ENCODE measurements around the gene RNF157.
"Not testable (repeated sequence)": the region's sequence is repeated elsewhere in the genome, so short reads cannot be mapped to it uniquely, and the experiment has no call there.

RNF157 gene

DNA sequence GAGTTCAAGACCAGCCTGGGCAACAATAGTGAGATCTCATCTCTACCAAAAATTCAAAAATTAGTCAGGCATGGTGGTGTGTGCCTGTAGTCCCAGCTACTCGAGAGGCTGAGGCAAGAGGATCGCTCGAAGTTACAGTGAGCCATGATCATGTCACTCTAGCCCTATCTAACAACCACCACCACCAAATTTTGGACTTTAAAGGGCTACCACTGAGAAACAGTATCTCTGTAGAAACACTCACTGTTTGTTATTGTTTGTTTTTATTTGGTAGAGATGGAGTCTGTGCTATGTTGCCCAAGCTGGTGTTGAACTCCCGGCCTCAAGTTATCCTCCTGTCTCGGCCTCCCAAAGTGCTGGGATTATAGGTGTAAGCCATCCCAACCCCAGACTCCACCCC is 23.6 kb upstream of the RNF157 start:
- no peak overlapping the region for H3K27ac ChIP-seq

DNA sequence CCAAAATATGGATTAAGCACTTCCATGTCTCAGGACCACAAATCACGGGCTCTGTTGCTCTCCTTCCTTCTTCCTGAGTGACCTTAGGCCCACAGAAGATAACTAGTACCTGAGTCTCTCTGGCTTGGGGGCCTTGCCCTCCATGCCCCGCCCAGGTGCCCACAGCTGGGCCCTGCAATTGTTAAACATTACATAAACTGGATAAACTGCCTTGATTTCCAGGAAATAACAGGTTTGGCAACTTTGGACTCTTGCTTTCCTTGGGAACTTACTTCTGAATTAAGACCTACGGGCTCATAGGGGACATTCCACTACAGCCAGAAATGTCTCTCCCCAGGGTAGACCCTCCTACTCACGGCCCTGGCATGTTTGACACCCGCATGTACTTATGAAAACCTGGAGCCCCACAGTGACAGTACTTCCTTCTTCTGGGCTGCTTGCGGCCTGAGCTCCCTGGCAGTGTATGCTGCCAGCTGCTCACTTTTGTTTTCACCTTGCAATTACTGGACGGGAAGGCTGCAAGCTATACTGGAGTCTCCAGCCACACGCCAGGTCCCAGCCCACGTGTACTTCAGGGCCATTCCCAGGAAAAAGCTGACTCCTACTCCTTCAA is 22.5 kb upstream of the RNF157 start:
- no peak overlapping the region for H3K4me3 ChIP-seq (ENCODE audit: low read depth, low read length)
- no peak overlapping the region for H3K27ac ChIP-seq

More for the DNA sequence above, 23.6 kb upstream of the RNF157 start:
- no peaks in the 10 kb centered on the region for H3K27me3 ChIP-seq (ENCODE audit: insufficient read depth, low read depth, severe bottlenecking)
- H3K36me3 ChIP-seq, result peaks cover 26% of the 10 kb centered on the region
- H3K9me3 ChIP-seq (ENCODE audit: severe bottlenecking), result no peaks in the 10 kb centered on the region
- TF ChIP-seq, protein P1, sequence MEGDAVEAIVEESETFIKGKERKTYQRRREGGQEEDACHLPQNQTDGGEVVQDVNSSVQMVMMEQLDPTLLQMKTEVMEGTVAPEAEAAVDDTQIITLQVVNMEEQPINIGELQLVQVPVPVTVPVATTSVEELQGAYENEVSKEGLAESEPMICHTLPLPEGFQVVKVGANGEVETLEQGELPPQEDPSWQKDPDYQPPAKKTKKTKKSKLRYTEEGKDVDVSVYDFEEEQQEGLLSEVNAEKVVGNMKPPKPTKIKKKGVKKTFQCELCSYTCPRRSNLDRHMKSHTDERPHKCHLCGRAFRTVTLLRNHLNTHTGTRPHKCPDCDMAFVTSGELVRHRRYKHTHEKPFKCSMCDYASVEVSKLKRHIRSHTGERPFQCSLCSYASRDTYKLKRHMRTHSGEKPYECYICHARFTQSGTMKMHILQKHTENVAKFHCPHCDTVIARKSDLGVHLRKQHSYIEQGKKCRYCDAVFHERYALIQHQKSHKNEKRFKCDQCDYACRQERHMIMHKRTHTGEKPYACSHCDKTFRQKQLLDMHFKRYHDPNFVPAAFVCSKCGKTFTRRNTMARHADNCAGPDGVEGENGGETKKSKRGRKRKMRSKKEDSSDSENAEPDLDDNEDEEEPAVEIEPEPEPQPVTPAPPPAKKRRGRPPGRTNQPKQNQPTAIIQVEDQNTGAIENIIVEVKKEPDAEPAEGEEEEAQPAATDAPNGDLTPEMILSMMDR (IDR thresholded peaks at IDR 0.05; ENCODE audit: low read depth, low read length), result no peak
- H3K4me3 ChIP-seq (ENCODE audit: low read depth, low read length), result no peak overlapping the region
- DNase-seq, result no peak

DNA sequence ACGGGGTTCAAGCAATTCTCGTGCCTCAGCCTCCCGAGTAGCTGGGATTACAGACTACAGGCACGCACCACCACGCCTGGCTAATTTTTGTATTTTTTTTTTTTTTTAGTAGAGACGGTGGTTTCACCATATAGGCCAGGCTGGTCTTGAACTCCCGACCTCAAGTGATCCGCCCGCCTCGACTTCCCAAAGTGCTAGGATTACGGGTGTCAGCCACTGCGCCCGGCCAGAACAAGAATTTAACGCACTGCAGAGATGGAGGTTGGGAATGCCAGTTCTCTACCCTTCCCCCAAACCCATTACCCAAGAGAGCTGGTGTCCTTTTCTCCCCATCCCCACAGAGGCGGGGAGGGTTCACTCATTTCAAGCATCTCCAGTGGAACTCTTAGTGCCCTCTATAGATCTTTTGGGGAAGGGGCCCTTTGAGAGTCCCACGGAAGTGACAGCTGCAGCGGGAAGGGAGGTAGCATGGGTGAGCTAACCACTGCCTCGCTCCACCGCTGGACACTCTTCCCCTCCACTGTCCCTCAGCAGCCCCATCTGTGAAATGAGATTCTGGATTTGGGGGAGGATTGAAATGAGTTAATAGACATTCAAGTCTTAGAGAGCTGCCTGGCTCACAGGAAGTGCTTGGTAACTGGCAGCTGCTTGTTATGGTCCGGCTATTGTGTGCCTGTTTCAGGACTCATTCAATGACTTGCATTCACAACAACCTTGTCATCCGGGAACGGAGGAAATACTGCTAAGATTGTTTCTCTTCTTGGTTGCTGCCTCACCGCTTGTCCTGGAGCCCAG is 21.3 kb upstream of the RNF157 start:
- H3K27me3 ChIP-seq (ENCODE audit: insufficient read depth, low read depth, severe bottlenecking), result no peaks in the 10 kb centered on the region
- H3K9me3 ChIP-seq (ENCODE audit: severe bottlenecking), result no peaks in the 10 kb centered on the region
- DNase-seq, result no peak
- no peak overlapping the region for H3K27ac ChIP-seq
- H3K4me3 ChIP-seq (ENCODE audit: low read depth, low read length), result no peak overlapping the region
- TF ChIP-seq, protein P1 (IDR thresholded peaks at IDR 0.05; ENCODE audit: low read depth, low read length), result no peak
- H3K36me3 ChIP-seq, result peaks cover 6% of the 10 kb centered on the region

More for the DNA sequence above, 22.5 kb upstream of the RNF157 start:
- TF ChIP-seq, protein P1 (IDR thresholded peaks at IDR 0.05; ENCODE audit: low read depth, low read length), result no peak
- no peaks in the 10 kb centered on the region for H3K27me3 ChIP-seq (ENCODE audit: insufficient read depth, low read depth, severe bottlenecking)
- DNase-seq, result no peak
- no peaks in the 10 kb centered on the region for H3K9me3 ChIP-seq (ENCODE audit: severe bottlenecking)
- peaks cover 17% of the 10 kb centered on the region for H3K36me3 ChIP-seq

DNA sequence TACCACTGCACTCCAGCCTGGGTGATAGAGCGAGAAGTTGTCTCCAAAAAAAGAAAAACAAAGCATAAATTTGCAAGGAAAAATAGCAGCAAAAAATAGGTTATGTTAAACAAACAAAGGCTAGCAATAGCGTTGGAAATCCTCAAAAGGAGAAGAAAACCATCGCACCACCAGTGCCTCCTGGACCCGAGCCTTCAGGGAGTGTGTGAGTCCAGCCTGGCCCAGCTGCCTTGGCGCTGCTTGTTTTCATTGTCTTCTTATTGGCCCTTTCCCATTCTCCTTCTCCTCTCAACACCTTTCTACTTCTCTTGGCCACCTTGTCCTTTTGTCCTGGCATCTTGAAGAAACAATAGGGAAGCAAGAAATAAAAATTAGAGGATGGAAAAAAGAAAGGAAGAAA is 20.4 kb upstream of the RNF157 start:
- Histone ChIP-seq H3K27me3 (ENCODE audit: insufficient read depth, low read depth, severe bottlenecking) (no peaks in the 10 kb centered on the region), H3K36me3 (peaks cover under 1% of the 10 kb centered on the region), H3K4me3 (ENCODE audit: low read depth, low read length) (no peak overlapping the region), H3K9me3 (ENCODE audit: severe bottlenecking) (no peaks in the 10 kb centered on the region), H3K27ac (no peak overlapping the region)
- TF ChIP-seq, protein P1 (IDR thresholded peaks at IDR 0.05; ENCODE audit: low read depth, low read length), result no peak
- no peak for DNase-seq

DNA sequence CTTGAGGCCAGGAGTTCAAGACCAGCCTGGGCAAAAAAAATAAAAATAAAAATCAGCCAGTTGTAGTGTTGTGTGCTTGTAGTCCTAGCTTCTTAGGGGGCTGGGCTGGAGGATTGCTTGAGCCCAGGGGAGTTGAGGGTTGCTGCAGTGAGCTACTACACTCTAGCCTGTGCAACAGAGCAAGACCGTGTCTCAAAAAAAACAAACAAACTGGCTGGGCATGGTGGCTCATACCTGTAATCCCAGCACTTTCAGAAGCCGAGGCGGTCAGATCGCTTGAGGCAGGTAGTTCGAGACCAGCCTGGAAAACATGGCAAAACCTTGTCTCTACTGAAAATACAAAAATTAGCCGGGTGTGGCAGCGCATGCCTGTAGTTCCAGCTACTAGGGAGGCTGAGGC is 19.9 kb upstream of the RNF157 start:
- Histone ChIP-seq H3K27me3 (ENCODE audit: insufficient read depth, low read depth, severe bottlenecking) (no peaks in the 10 kb centered on the region), H3K36me3 (no peaks in the 10 kb centered on the region), H3K27ac (no peak overlapping the region), H3K4me3 (ENCODE audit: low read depth, low read length) (no peak overlapping the region), H3K9me3 (ENCODE audit: severe bottlenecking) (no peaks in the 10 kb centered on the region)
- no peak for DNase-seq
- TF ChIP-seq, protein P1 (IDR thresholded peaks at IDR 0.05; ENCODE audit: low read depth, low read length), result no peak

DNA sequence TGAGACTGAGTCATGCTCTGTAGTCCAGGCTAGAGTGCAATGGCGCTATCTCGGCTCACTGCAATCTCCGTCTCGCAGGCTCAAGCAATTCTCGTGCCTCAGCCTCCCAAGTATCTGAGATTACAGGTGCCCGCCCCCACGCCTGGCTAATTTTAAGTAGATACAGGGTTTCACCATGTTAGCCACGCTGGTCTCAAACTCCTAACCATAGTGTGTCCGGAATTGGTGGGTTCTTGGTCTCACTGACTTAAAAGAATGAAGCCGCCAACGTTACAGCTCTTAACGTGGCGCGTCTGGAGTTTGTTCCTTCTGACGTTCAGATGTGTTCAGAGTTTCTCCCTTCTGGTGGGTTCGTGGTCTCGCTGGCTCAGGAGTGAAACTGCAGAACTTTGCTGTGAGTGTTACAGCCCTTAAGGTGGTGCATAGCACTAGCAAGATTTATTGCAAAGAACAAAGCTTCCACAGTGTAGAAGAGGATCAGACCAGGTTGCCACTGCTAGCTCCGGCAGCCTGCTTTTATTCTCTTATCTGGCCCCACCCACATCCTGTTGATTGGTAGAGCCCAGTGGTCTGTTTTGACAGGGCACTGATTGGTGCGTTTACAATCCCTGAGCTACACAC is 16.2 kb upstream of the RNF157 start:
- H3K27ac ChIP-seq; H3K27me3 ChIP-seq (ENCODE audit: insufficient read depth, low read depth, severe bottlenecking); H3K36me3 ChIP-seq; DNase-seq; H3K9me3 ChIP-seq (ENCODE audit: severe bottlenecking); H3K4me3 ChIP-seq (ENCODE audit: low read depth, low read length): not testable (repeated sequence)

Measured in WERI-Rb-1 (cell line).